Neural progenitor cell (in vitro differentiated cells): Measurements from ENCODE around the gene STK24. TPM values are rescaled to one million over a fixed set of nuclear protein-coding genes. Genes with fewer than 3 reads are reported as not detected.
A peak's percentile ranks its signal among the peaks of the same experiment; 100 is the strongest.

Experiments
- DNase-seq: peaks from one replicate; pipeline ENCODE4 v3.0.0-alpha.2; 2016; ENCODE audit warnings: low spot score
- H2AFZ ChIP-seq: fragments of 200-600 bp; sonication (generic); replicated peaks from 2 replicates; pipeline ENCODE4 v1.6.1; 2016; ENCODE audit warnings: antibody characterized with exemption
- H3F3A ChIP-seq: fragments of 200-600 bp; sonication (generic); 2 replicates; pipeline ENCODE4 v1.6.1; 2016; ENCODE audit warnings: antibody characterized with exemption, low read depth
- H3K27ac ChIP-seq: fragments of 200-600 bp; sonication (generic); 2 replicates; pipeline ENCODE4 v1.5.1; 2016; ENCODE audit warnings: mild to moderate bottlenecking
- H3K27me3 ChIP-seq: fragments of 200-600 bp; sonication (generic); 2 replicates; pipeline ENCODE4 v1.6.1; 2016; ENCODE audit warnings: mild to moderate bottlenecking, moderate library complexity
- H3K36me3 ChIP-seq: fragments of 200-600 bp; sonication (generic); 2 replicates; pipeline ENCODE4 v1.5.1; 2016
- H3K4me1 ChIP-seq: fragments of 200-600 bp; sonication (generic); 2 replicates; pipeline ENCODE4 v1.6.1; 2016; ENCODE audit warnings: mixed run types
- H3K4me2 ChIP-seq: fragments of 200-600 bp; sonication (generic); 2 replicates; pipeline ENCODE4 v1.6.1; 2016
- H3K4me3 ChIP-seq: fragments of 200-600 bp; sonication (generic); 2 replicates; pipeline ENCODE4 v1.5.1; 2016
- H3K79me2 ChIP-seq: fragments of 200-600 bp; sonication (generic); 2 replicates; pipeline ENCODE4 v1.6.1; 2016; ENCODE audit warnings: low read depth
- H3K9ac ChIP-seq: fragments of 200-600 bp; sonication (generic); 2 replicates; pipeline ENCODE4 v1.6.1; 2016
- H3K9me3 ChIP-seq: fragments of 200-600 bp; sonication (generic); 2 replicates; pipeline ENCODE4 v1.5.1; 2016; ENCODE audit warnings: low read depth
- H4K20me1 ChIP-seq: fragments of 200-600 bp; sonication (generic); 2 replicates; pipeline ENCODE4 v1.6.1; 2016; ENCODE audit warnings: low read depth
- H3K27ac Mint-ChIP-seq: 3 replicates; pipeline ENCODE4 v1.8.0; 2021; ENCODE audit warnings: mixed read lengths
- H3K27me3 Mint-ChIP-seq: 2 replicates; pipeline ENCODE4 v1.8.0; 2022; ENCODE audit warnings: low read depth, mild to moderate bottlenecking, inconsistent platforms, moderate library complexity, mixed read lengths; ENCODE audit not compliant: insufficient read depth
- H3K36me3 Mint-ChIP-seq: 3 replicates; pipeline ENCODE4 v1.8.0; 2021; ENCODE audit warnings: mixed read lengths
- H3K4me1 Mint-ChIP-seq: 3 replicates; pipeline ENCODE4 v1.8.0; 2021; ENCODE audit warnings: mixed read lengths
- H3K4me3 Mint-ChIP-seq: 3 replicates; pipeline ENCODE4 v1.8.0; 2021; ENCODE audit warnings: mild to moderate bottlenecking, moderate library complexity, mixed read lengths
- H3K9me3 Mint-ChIP-seq: 3 replicates; pipeline ENCODE4 v1.8.0; 2020; ENCODE audit warnings: mixed read lengths
- CTCF ChIP-seq: fragments of 200-600 bp; sonication (generic); IDR thresholded peaks from 2 replicates; pipeline ENCODE4 v1.5.1; 2017; ENCODE audit warnings: antibody characterized with exemption, mild to moderate bottlenecking
- EZH2 ChIP-seq: fragments of 200-600 bp; sonication (generic); IDR thresholded peaks from 2 replicates; pipeline ENCODE4 v1.6.1; 2017; ENCODE audit warnings: antibody characterized with exemption, mild to moderate bottlenecking, moderate library complexity
- EZH2phosphoT487 ChIP-seq: fragments of 200-600 bp; sonication (generic); IDR thresholded peaks from 2 replicates; pipeline ENCODE4 v1.6.1; 2017; ENCODE audit warnings: antibody characterized with exemption
- total RNA-seq: library from RNA; depleted of rRNA; stranded (reverse); fragments of >200 nt; gene quantifications from 2 replicates; pipeline ENCODE4 v1.2.3, GENCODE V29; 2015; ENCODE audit warnings: low replicate concordance

The STK24 gene
- total RNA-seq, 1 donor from 2014 or later: 330 TPM

GRCh38 chr13:98525456-98526181, 51.3 kb downstream of the STK24 start:
- Mint-ChIP-seq H3K27me3 (peaks cover 2% of the 10 kb centered on the region), H3K36me3 (peaks cover 37% of the 10 kb centered on the region), H3K4me1 (peaks cover 62% of the 10 kb centered on the region), H3K4me3 (no peak overlapping the region), H3K27ac (no peak overlapping the region), H3K9me3 (peaks cover 21% of the 10 kb centered on the region)
- H4K20me1 ChIP-seq: peaks cover 100% of the 10 kb centered on the region
- no peaks in the 10 kb centered on the region for H3K27me3 ChIP-seq
- DNase-seq: no peak
- no peak for TF ChIP-seq CTCF
- TF ChIP-seq EZH2phosphoT487: no peak
- TF ChIP-seq EZH2: no peak
- H2AFZ ChIP-seq: no peak overlapping the region
- peaks cover 35% of the 10 kb centered on the region for H3K4me1 ChIP-seq
- peak overlapping the region; percentile 39 for H3K4me2 ChIP-seq
- no peaks in the 10 kb centered on the region for H3F3A ChIP-seq
- no peaks in the 10 kb centered on the region for H3K36me3 ChIP-seq
- no peak overlapping the region for H3K27ac ChIP-seq
- no peak overlapping the region for H3K9ac ChIP-seq
- H3K4me3 ChIP-seq: no peak overlapping the region
- no peaks in the 10 kb centered on the region for H3K9me3 ChIP-seq
- H3K79me2 ChIP-seq: peaks cover 100% of the 10 kb centered on the region

- no peak overlapping the region for H3K4me3 Mint-ChIP-seq
- H3K9ac ChIP-seq: no peak overlapping the region
- H3K27me3 Mint-ChIP-seq: peaks cover 2% of the 10 kb centered on the region
- H3F3A ChIP-seq: no peaks in the 10 kb centered on the region
- DNase-seq: no peak
- peak overlapping the region; percentile 63 for H3K27ac Mint-ChIP-seq
- H3K4me2 ChIP-seq: peak overlapping the region; percentile 39
- no peak overlapping the region for H2AFZ ChIP-seq
- TF ChIP-seq EZH2phosphoT487: no peak
- TF ChIP-seq CTCF: no peak
- no peak for TF ChIP-seq EZH2
- H3K9me3 ChIP-seq: no peaks in the 10 kb centered on the region
- peaks cover 39% of the 10 kb centered on the region for H3K4me1 ChIP-seq
- no peak overlapping the region for H3K27ac ChIP-seq
- H3K9me3 Mint-ChIP-seq: peaks cover 16% of the 10 kb centered on the region
- H3K79me2 ChIP-seq: peaks cover 100% of the 10 kb centered on the region
- H3K36me3 Mint-ChIP-seq: peaks cover 29% of the 10 kb centered on the region
- H3K4me3 ChIP-seq: no peak overlapping the region
- H4K20me1 ChIP-seq: peaks cover 100% of the 10 kb centered on the region
- no peaks in the 10 kb centered on the region for H3K36me3 ChIP-seq
- H3K4me1 Mint-ChIP-seq: peaks cover 70% of the 10 kb centered on the region
- H3K27me3 ChIP-seq: no peaks in the 10 kb centered on the region
Measured at GRCh38 chr13:98524793-98525192, 52.1 kb downstream of the STK24 start.

GRCh38 chr13:98524391-98524790, 52.5 kb downstream of the STK24 start:
- H3K4me1 Mint-ChIP-seq: peaks cover 74% of the 10 kb centered on the region
- peaks cover 2% of the 10 kb centered on the region for H3K27me3 Mint-ChIP-seq

More at GRCh38 chr13:98524391-98524790, 52.5 kb downstream of the STK24 start:
- Histone ChIP-seq H3F3A (no peaks in the 10 kb centered on the region), H3K9ac (no peak overlapping the region), H4K20me1 (peaks cover 100% of the 10 kb centered on the region), H3K4me1 (peaks cover 35% of the 10 kb centered on the region), H3K4me3 (no peak overlapping the region), H3K9me3 (no peaks in the 10 kb centered on the region), H3K27me3 (no peaks in the 10 kb centered on the region), H2AFZ (no peak overlapping the region), H3K27ac (no peak overlapping the region), H3K79me2 (peaks cover 100% of the 10 kb centered on the region), H3K36me3 (no peaks in the 10 kb centered on the region), H3K4me2 (peak overlapping the region; percentile 39)
- H3K4me3 Mint-ChIP-seq: no peak overlapping the region
- peak overlapping the region; percentile 63 for H3K27ac Mint-ChIP-seq
- no peak for DNase-seq
- peaks cover 26% of the 10 kb centered on the region for H3K36me3 Mint-ChIP-seq
- peaks cover 13% of the 10 kb centered on the region for H3K9me3 Mint-ChIP-seq
- TF ChIP-seq CTCF (no peak), EZH2phosphoT487 (no peak), EZH2 (no peak)
